WTC11 (cell line): ENCODE data around the gene PTPRO. TPM values are rescaled to one million over a fixed set of nuclear protein-coding genes. Genes with fewer than 3 reads are reported as not detected.

ENCODE experiments used
- CBFB ChIP-seq: sonication (generic); formaldehyde crosslinking; IDR thresholded peaks from 2 replicates; pipeline ENCODE4 v1.8.1; 2022; ENCODE audit warnings: mild to moderate bottlenecking, low read depth, missing genetic modification reagents
- E2F4 ChIP-seq: sonication (generic); formaldehyde crosslinking; IDR thresholded peaks from 2 replicates; pipeline ENCODE4 v1.8.1; 2022; ENCODE audit warnings: low read depth, mild to moderate bottlenecking, moderate library complexity, missing genetic modification reagents, borderline replicate concordance
- ELF4 ChIP-seq: sonication (generic); formaldehyde crosslinking; IDR thresholded peaks from 2 replicates; pipeline ENCODE4 v1.8.1; 2022; ENCODE audit warnings: low read depth, mild to moderate bottlenecking, moderate library complexity, missing genetic modification reagents
- EMX1 ChIP-seq: fragments of 250-450 bp; sonication (Bioruptor Pico); IDR thresholded peaks from 2 replicates; pipeline ENCODE4 v1.8.0; 2021; ENCODE audit warnings: mild to moderate bottlenecking
- ERG ChIP-seq: fragments of 250-450 bp; sonication (Bioruptor Pico); IDR thresholded peaks from 2 replicates; pipeline ENCODE4 v1.8.0; 2021; ENCODE audit warnings: mild to moderate bottlenecking
- ETV6 ChIP-seq: sonication (generic); formaldehyde crosslinking; IDR thresholded peaks from 2 replicates; pipeline ENCODE4 v1.8.1; 2022; ENCODE audit warnings: mild to moderate bottlenecking, missing genetic modification reagents
- FOXP1 ChIP-seq: sonication (generic); formaldehyde crosslinking; IDR thresholded peaks from 2 replicates; pipeline ENCODE4 v1.8.0; 2022; ENCODE audit warnings: missing genetic modification reagents, mild to moderate bottlenecking, moderate library complexity, borderline replicate concordance
- GABPB1 ChIP-seq: sonication (generic); formaldehyde crosslinking; IDR thresholded peaks from 2 replicates; pipeline ENCODE4 v1.8.1; 2023; ENCODE audit warnings: mild to moderate bottlenecking, missing genetic modification reagents
- HMGXB4 ChIP-seq: sonication (generic); formaldehyde crosslinking; IDR thresholded peaks from 2 replicates; pipeline ENCODE4 v1.8.1; 2023; ENCODE audit warnings: mild to moderate bottlenecking, moderate library complexity, missing genetic modification reagents
- IRF1 ChIP-seq: sonication (generic); formaldehyde crosslinking; IDR thresholded peaks from 2 replicates; pipeline ENCODE4 v1.8.0; 2023; ENCODE audit warnings: missing genetic modification reagents
- KAT7 ChIP-seq: sonication (generic); formaldehyde crosslinking; IDR thresholded peaks from 2 replicates; pipeline ENCODE4 v1.8.1; 2023; ENCODE audit warnings: missing genetic modification reagents, mild to moderate bottlenecking, borderline replicate concordance
- MXD4 ChIP-seq: fragments of 250-450 bp; sonication (Bioruptor Pico); IDR thresholded peaks from 2 replicates; pipeline ENCODE4 v1.8.0; 2021; ENCODE audit warnings: mild to moderate bottlenecking, moderate library complexity, borderline replicate concordance
- MYBL2 ChIP-seq: sonication (generic); formaldehyde crosslinking; IDR thresholded peaks from 2 replicates; pipeline ENCODE4 v1.8.1; 2023; ENCODE audit warnings: mild to moderate bottlenecking, moderate library complexity, missing genetic modification reagents
- NFE2L1 ChIP-seq: sonication (generic); formaldehyde crosslinking; IDR thresholded peaks from 2 replicates; pipeline ENCODE4 v1.8.1; 2023; ENCODE audit warnings: missing genetic modification reagents
- NR1H2 ChIP-seq: sonication (generic); formaldehyde crosslinking; IDR thresholded peaks from 2 replicates; pipeline ENCODE4 v1.9.0; 2021; ENCODE audit warnings: mild to moderate bottlenecking, moderate library complexity, missing genetic modification reagents
- NR2C2 ChIP-seq: sonication (generic); formaldehyde crosslinking; IDR thresholded peaks from 2 replicates; pipeline ENCODE4 v1.8.0; 2022; ENCODE audit warnings: mild to moderate bottlenecking, missing genetic modification reagents
- NR3C1 ChIP-seq: sonication (generic); formaldehyde crosslinking; conservative IDR thresholded peaks from 2 replicates; pipeline ENCODE4 v1.8.1; 2023; ENCODE audit warnings: low read depth, mild to moderate bottlenecking, missing genetic modification reagents
- RORB ChIP-seq: fragments of 250-450 bp; sonication (Bioruptor Pico); IDR thresholded peaks from 2 replicates; pipeline ENCODE4 v1.9.0; 2021; ENCODE audit warnings: mild to moderate bottlenecking
- STAT6 ChIP-seq: sonication (generic); formaldehyde crosslinking; conservative IDR thresholded peaks from 2 replicates; pipeline ENCODE4 v1.8.1; 2023; ENCODE audit warnings: mild to moderate bottlenecking, low read depth, missing genetic modification reagents, moderate library complexity
- TCF7 ChIP-seq: sonication (generic); formaldehyde crosslinking; IDR thresholded peaks from 2 replicates; pipeline ENCODE4 v1.8.0; 2022; ENCODE audit warnings: mild to moderate bottlenecking, low read depth, missing genetic modification reagents, moderate library complexity
- TEAD1 ChIP-seq: sonication (generic); formaldehyde crosslinking; IDR thresholded peaks from 2 replicates; pipeline ENCODE4 v1.8.0; 2022; ENCODE audit warnings: mild to moderate bottlenecking, missing genetic modification reagents
- TEAD4 ChIP-seq: sonication (generic); formaldehyde crosslinking; IDR thresholded peaks from 2 replicates; pipeline ENCODE4 v1.8.0; 2022; ENCODE audit warnings: mild to moderate bottlenecking, missing genetic modification reagents
- ZBTB21 ChIP-seq: sonication (generic); formaldehyde crosslinking; IDR thresholded peaks from 2 replicates; pipeline ENCODE4 v1.8.1; 2023; ENCODE audit warnings: mild to moderate bottlenecking, missing genetic modification reagents, borderline replicate concordance
- ZBTB43 ChIP-seq: sonication (generic); formaldehyde crosslinking; IDR thresholded peaks from 2 replicates; pipeline ENCODE4 v1.8.1; 2023; ENCODE audit warnings: mild to moderate bottlenecking, missing genetic modification reagents
- ZNF219 ChIP-seq: sonication (generic); formaldehyde crosslinking; IDR thresholded peaks from 2 replicates; pipeline ENCODE4 v1.8.0; 2023; ENCODE audit warnings: missing genetic modification reagents, mild to moderate bottlenecking, borderline replicate concordance
- ZNF512 ChIP-seq: sonication (generic); formaldehyde crosslinking; IDR thresholded peaks from 2 replicates; pipeline ENCODE4 v1.8.1; 2022; ENCODE audit warnings: missing genetic modification reagents, borderline replicate concordance
- total RNA-seq: library from RNA; stranded (reverse); gene quantifications from 3 replicates; pipeline ENCODE4 v1.2.3, GENCODE V29; 2021

PTPRO gene
- total RNA-seq, 1 experiment from 2014 or later: 1.1 TPM

- TF ChIP-seq HMGXB4 (peak; percentile 90), E2F4 (CRISPR knock-in tag) (0 out of 2 replicates have a peak, but pooled peaks have one; percentile 28), ZBTB21 (CRISPR knock-in tag) (no peak), MXD4 (CRISPR knock-in tag) (no peak), MYBL2 (CRISPR knock-in tag) (no peak; the same call in 1 of the 2 replicates), KAT7 (CRISPR knock-in tag) (peak; percentile 72), TEAD1 (no peak), NR2C2 (no peak), ETV6 (CRISPR knock-in tag) (no peak), ZNF512 (CRISPR knock-in tag) (no peak), STAT6 (no peak), FOXP1 (CRISPR knock-in tag) (peak; percentile 68; the same call in 1 of the 2 replicates), CBFB (CRISPR knock-in tag) (no peak), GABPB1 (CRISPR knock-in tag) (no peak), ZBTB43 (CRISPR knock-in tag) (no peak), IRF1 (CRISPR knock-in tag) (0 out of 2 replicates have a peak, but pooled peaks have one; percentile 26), ZNF219 (CRISPR knock-in tag) (no peak), NFE2L1 (CRISPR knock-in tag) (no peak), ERG (CRISPR knock-in tag) (no peak), TCF7 (0 out of 2 replicates have a peak, but pooled peaks have one; percentile 81), TEAD4 (CRISPR knock-in tag) (0 out of 2 replicates have a peak, but pooled peaks have one; percentile 25), EMX1 (no peak), ELF4 (CRISPR knock-in tag) (no peak), NR1H2 (CRISPR knock-in tag) (no peak), NR3C1 (CRISPR knock-in tag) (no peak), RORB (CRISPR knock-in tag) (no peak)
These were observed at the start of gene PTPRO (continued) for GRCh38 chr12:15322164-15323061.
